Hematopoietic multipotent progenitor cell treated with erythropoietin and hydrocortisone succinate and interleukin-3 and kit ligand, for 17 days (in vitro differentiated cells): ENCODE results near the gene KDM2B.
"Not testable (repeated sequence)": the region's sequence is repeated elsewhere in the genome, so short reads cannot be mapped to it uniquely, and the experiment has no call there.

ENCODE experiments used
- DNase-seq: peaks from one replicate; pipeline ENCODE4 v3.0.0-alpha.2; 2015; ENCODE audit warnings: low spot score

KDM2B gene

GRCh38 chr12:121503395-121503794, 77.4 kb downstream of the KDM2B start:
- DNase-seq: no peak

DNA sequence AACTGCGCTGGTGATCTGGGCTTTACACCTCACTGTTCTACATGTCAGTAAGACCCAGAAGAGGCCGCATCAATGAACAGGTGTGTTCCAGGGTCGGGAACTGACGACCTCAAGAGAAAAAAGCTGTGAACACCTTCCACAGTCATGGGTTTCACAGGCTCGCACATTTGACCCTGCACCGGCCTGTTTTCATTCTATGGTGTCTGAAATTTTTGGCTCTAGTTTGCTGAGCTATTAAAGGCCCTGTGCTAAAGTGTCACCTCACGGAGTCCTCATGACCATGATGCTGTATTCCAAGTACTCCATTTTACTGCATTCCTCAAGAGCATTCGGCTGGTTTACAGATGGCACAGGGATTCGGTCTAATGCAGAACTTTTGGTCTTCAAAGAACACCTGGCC, 78.9 kb downstream of the KDM2B start:
- no peak for DNase-seq

DNA sequence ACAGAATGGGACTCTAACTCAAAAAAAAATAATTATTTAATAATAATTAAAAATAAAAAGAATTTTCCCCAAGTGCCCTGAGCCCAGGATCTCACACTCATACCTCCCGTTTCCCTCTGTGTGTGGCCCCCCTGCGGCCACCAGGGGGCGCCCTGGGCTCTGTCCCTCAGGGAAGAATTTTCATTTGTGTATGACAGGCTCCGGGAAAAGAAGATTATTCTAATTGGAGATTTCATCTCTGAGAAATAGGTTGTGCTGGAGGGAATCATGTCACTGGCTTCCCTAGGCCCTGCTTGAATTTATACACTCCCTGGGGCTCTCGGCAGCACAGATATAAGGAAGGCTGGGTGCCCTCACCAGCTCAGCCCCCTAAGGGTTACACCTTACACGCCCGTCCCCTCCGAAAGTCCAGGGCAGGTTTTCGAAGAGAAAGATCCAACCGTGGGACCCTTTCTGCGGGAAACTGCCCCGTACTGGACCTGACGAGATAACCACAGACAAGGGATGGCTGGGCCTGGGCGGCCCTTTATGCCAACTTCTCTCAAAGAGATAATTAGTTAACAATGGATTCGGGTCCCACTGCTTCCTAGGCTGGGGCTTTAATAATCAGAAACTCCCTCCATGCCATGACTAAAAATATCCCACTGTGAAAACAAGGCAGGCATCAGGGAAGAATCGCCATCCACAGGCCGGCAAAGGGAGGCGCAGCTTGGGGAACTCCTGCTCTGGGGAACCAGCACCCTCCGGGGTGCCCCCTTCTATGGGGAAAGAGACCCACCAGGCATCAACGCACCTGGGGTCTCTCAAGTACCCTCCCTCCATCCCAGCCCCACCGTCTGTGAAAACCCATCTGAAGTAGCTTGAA, 80.7 kb downstream of the KDM2B start:
- DNase-seq: peak; percentile 78

DNA sequence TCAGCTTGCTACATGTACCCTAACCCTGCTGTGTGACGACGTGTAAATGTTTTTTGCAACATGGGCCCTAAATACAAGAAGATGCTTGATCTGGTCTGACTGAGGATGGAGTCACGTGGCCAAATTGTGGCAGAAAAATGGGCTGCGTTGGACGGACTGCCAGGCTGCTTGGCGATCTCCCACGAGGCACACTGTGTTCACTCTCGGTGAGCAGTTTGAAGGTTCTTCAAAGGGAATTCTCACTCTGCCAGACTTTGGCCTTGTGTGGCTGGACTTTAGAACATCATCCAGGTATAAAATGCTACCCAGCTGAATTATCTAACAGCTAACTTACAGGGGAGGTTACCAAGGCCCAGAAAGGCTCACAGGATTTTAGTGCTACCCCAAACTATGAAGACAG, 85.1 kb downstream of the KDM2B start:
- no peak for DNase-seq

- DNase-seq: peak; percentile 43
Measured at GRCh38 chr12:121494093-121494787, 86.6 kb downstream of the KDM2B start.

- DNase-seq: no peak
Measured at GRCh38 chr12:121490401-121491281, 90.2 kb downstream of the KDM2B start.

DNA sequence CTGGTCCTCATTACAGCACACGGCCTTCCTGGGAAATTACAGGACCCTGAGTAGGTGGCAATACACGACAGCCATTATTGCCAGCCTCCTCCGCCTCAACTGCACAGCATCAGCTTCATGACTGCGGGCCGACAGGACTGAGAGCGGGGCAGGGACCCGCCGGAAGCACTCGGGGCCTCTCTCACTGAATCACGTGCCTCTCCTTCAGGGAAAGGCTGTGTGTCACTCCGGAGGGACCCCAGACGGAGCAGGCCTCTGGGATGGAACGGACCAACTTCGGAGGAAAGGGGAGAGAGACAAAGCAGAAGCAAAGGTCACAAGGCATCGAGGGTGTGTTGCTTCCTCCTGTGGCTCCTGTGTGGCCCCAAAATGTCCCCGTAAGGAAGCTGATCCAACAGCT, 90.9 kb downstream of the KDM2B start:
- no peak for DNase-seq

- no peak for DNase-seq
Measured at GRCh38 chr12:121484967-121485366, 95.9 kb downstream of the KDM2B start.

GRCh38 chr12:121484564-121484963, 96.3 kb downstream of the KDM2B start:
- DNase-seq: not testable (repeated sequence)

- DNase-seq: no peak
Measured at GRCh38 chr12:121483949-121484348, 96.9 kb downstream of the KDM2B start.

- no peak for DNase-seq
Measured at GRCh38 chr12:121476477-121476876, 104.3 kb downstream of the KDM2B start.

GRCh38 chr12:121475279-121475678, 105.5 kb downstream of the KDM2B start:
- DNase-seq: no peak

DNA sequence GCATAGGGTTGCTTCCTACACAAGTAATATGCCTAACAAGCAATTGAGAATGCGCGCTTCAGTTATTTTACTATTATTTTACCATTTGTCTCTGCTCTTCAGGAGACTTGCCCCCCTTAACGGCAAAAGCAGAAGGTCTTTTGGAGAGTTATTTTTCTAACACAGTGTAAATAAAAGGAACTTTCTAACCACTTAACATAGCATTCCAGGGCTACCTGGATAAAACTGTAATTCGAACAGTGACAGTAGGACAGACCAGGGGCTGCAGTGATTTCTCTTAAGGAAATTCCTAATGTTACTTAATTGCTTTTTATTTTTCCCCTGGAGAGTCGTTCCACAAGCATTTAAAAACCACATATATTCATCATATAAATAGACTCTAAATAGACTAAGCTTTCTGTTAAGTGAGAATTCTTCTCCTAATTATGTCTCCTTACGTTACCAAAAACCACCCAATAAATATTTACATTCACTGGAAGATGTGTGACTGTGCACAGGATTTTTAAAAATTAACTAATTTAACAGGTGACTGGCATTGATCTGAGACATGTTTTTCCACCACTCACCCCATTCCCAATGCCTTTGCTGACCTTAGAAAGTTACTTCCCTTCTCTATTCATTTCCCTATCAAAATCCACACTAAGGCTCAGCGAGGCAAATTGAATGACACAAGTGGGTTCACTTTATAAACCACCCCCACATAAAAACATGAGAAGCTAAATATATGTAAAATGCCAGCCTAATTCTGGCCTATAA, 108.5 kb downstream of the KDM2B start:
- no peak for DNase-seq

- DNase-seq: no peak
Measured at GRCh38 chr12:121470751-121471150, 110.1 kb downstream of the KDM2B start.

- DNase-seq: no peak
Measured at GRCh38 chr12:121468499-121468801, 112.4 kb downstream of the KDM2B start.

GRCh38 chr12:121467638-121468498, 113.0 kb downstream of the KDM2B start:
- no peak for DNase-seq

DNA sequence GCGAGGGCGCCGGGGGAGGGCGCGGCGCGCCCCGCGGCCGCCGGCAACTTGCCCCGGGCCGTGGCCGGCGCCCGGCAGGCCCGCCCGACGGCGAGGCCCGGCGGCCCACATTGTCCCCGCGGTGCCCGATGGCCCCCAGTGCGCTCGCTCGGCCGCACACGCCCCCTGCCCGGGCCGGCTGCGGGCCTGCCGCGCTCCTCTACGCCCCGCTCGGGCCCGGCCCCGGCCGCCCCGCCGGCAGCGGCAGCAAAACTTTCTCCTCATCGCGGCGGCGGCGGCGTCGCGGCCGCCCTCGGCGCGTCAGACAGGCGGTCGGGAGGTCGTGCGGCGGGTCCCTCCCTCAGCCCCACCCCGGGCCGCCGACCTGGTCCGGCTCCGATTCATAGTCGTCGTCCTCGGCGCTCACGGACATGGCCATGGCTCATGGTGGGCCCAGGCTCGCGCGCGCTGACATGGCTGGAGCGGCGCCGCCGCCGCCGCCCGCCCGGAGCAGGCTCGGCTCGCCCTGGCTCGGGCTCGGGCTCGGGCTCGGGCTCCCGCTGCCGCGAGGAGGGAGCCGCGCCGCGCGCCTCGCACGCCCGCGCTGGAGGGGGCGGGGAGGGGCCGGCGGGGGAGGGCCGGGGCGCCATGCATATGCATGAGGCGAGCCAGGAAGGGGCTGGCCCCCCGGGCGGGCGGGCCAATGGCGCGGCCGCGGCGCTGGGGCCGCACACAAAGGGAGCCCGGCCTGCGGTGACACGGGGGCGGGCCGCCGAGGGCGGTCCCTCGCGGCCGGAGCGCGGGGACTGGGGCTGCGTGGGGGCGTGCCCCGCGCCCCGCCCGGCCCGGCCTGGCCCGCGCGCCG, 113.8 kb downstream of the KDM2B start:
- peak; percentile 64 for DNase-seq

DNA sequence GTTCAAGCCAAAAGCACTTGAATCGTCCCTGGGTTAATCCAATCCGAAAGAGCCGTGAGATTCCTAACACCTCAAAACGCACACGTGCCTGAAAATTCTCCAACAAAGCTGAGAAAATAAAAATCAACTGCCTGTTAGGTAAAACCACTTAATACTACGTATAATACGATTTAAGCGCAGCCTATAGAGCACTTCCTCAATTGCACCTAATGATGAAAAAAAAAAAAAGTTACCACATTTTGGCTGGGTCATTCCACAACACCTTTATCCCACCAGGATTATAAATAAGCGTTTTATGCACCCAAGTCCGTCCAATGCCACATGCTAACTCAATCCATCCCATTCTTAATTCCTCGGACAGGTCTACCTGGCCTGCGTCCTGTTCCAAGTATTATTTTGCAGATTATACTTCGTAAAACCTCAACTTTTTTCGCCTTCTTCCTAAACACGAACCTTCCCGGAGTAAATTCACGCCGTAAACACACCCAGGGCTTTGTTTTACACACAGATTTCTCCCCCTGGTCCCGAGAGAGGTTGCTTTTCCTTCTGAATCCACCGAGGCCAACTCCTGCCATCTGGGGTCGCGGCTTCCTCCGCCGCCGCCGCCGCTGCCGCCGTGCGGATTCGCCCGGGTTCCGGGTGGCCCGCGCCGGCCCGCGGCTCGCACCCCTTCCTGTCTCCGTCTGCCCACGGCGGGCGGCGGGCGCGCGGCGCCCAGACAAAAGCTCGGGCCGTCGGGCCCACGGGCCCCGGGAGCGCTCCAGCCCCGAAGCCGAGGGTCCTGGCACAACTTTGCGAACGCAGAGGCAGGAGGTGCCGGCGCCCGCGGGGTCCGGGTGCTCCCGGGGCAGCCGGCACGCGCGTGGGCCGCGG, 114.7 kb downstream of the KDM2B start:
- no peak for DNase-seq

DNA sequence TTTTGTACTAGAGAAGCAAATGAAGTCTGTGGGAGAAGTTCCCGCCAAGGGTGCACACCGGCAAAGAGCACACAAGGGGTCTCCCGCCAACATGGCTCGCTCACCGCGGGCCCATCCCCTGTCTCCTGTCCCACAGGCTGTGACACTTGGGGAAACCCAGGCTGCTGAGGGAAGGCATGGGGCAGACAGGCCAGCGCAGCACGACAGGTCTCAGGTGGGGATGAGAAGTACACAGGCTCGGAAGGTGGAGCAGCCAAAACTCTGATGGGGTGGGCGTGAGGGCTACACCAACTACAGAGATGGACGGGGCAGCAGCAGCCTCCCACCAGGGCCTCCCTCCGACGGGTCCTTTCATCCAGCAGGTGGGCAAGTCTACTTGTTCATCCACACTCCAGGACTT, 116.5 kb downstream of the KDM2B start:
- DNase-seq: no peak
